WTC11 (cell line): Measurements from ENCODE around the gene SVIL.

Experiments
- ARID4B ChIP-seq: sonication (generic); formaldehyde crosslinking; IDR thresholded peaks from 2 replicates; pipeline ENCODE4 v1.8.0; 2023; ENCODE audit warnings: missing genetic modification reagents, mild to moderate bottlenecking, borderline replicate concordance
- ATF1 ChIP-seq: sonication (generic); formaldehyde crosslinking; IDR thresholded peaks from 2 replicates; pipeline ENCODE4 v1.8.1; 2023; ENCODE audit warnings: mild to moderate bottlenecking, moderate library complexity, missing genetic modification reagents
- CREB1 ChIP-seq: sonication (generic); formaldehyde crosslinking; IDR thresholded peaks from 2 replicates; pipeline ENCODE4 v1.8.0; 2023; ENCODE audit warnings: mild to moderate bottlenecking, missing genetic modification reagents
- CTCF ChIP-seq: fragments of 200-600 bp; IDR thresholded peaks from 2 replicates; pipeline ENCODE4 v1.8.0; 2022; ENCODE audit warnings: antibody characterized with exemption
- MAX ChIP-seq: sonication (generic); formaldehyde crosslinking; IDR thresholded peaks from 2 replicates; pipeline ENCODE4 v1.8.0; 2022; ENCODE audit warnings: mild to moderate bottlenecking, missing genetic modification reagents
- MLX ChIP-seq: sonication (generic); formaldehyde crosslinking; IDR thresholded peaks from 2 replicates; pipeline ENCODE4 v1.8.1; 2023; ENCODE audit warnings: mild to moderate bottlenecking, missing genetic modification reagents, moderate library complexity
- TCF7 ChIP-seq: sonication (generic); formaldehyde crosslinking; IDR thresholded peaks from 2 replicates; pipeline ENCODE4 v1.8.0; 2022; ENCODE audit warnings: mild to moderate bottlenecking, low read depth, missing genetic modification reagents, moderate library complexity
- TEAD4 ChIP-seq: sonication (generic); formaldehyde crosslinking; IDR thresholded peaks from 2 replicates; pipeline ENCODE4 v1.8.0; 2022; ENCODE audit warnings: mild to moderate bottlenecking, missing genetic modification reagents
- TP53 ChIP-seq: sonication (generic); formaldehyde crosslinking; IDR thresholded peaks from 2 replicates; pipeline ENCODE4 v1.8.1; 2023; ENCODE audit warnings: mild to moderate bottlenecking, missing genetic modification reagents
- USF1 ChIP-seq: sonication (generic); formaldehyde crosslinking; IDR thresholded peaks from 2 replicates; pipeline ENCODE4 v1.8.0; 2022; ENCODE audit warnings: mild to moderate bottlenecking, missing genetic modification reagents
- USF2 ChIP-seq: sonication (generic); formaldehyde crosslinking; IDR thresholded peaks from 2 replicates; pipeline ENCODE4 v1.8.1; 2023; ENCODE audit warnings: mild to moderate bottlenecking, missing genetic modification reagents, moderate library complexity
- ZBTB21 ChIP-seq: sonication (generic); formaldehyde crosslinking; IDR thresholded peaks from 2 replicates; pipeline ENCODE4 v1.8.1; 2023; ENCODE audit warnings: mild to moderate bottlenecking, missing genetic modification reagents, borderline replicate concordance
- ZNF425 ChIP-seq: fragments of 250-450 bp; sonication (Bioruptor Pico); conservative IDR thresholded peaks from 2 replicates; pipeline ENCODE4 v1.9.0; 2021; ENCODE audit warnings: mild to moderate bottlenecking

- TF ChIP-seq MLX (CRISPR knock-in tag) (no peak), ARID4B (CRISPR knock-in tag) (no peak), CTCF (no peak), ZNF425 (CRISPR knock-in tag) (no peak), MAX (CRISPR knock-in tag) (no peak), USF2 (no peak), TP53 (no peak), TCF7 (no peak), USF1 (CRISPR knock-in tag) (no peak), ATF1 (CRISPR knock-in tag) (no peak), ZBTB21 (CRISPR knock-in tag) (no peak), CREB1 (CRISPR knock-in tag) (no peak), TEAD4 (CRISPR knock-in tag) (no peak)
Measured at GRCh38 chr10:29428486-29428885, 206.3 kb downstream of the SVIL start.
